NCI-H2171 treated with DMSO at 0.1 percent for 48 hours (cell line): ENCODE measurements around the gene MAFG.

Experiments
- DNase-seq: peaks from one replicate; lab custom pipeline; 2025; lab: John Stamatoyannopoulos, UW

The MAFG gene

DNA sequence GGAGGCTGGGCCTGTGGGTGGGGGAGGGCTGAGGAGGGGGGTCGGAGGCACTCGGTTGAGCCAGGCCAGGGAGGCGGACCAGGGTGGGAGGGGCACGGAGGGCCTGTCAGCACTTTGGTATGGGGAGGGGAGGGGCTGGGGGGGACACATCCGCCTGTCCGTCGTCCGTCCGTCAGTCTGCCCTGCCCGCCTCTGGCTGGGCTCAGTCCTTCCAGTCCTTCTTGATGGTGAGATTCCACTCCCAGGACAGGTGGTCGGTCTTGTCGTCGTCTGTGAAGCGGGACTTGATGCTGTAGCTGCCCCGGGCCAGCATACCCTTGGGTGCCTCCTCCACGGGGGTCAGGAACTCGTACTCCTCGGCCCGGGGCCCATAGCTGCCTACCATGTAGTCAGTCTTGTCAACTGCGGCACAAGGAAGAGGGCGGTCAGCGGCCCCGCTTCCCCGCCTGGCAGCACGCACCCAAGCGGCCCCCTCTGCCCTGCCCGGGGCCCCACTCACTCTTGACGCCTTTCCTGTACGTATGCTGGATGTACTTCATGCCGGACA lies 58.8 kb downstream of the MAFG start:
- DNase-seq: no peak
